Measurements from ENCODE around the gene SLC46A1.
"Not testable (repeated sequence)": the region's sequence is repeated elsewhere in the genome, so short reads cannot be mapped to it uniquely, and the experiment has no call there.

SLC46A1 gene

DNA sequence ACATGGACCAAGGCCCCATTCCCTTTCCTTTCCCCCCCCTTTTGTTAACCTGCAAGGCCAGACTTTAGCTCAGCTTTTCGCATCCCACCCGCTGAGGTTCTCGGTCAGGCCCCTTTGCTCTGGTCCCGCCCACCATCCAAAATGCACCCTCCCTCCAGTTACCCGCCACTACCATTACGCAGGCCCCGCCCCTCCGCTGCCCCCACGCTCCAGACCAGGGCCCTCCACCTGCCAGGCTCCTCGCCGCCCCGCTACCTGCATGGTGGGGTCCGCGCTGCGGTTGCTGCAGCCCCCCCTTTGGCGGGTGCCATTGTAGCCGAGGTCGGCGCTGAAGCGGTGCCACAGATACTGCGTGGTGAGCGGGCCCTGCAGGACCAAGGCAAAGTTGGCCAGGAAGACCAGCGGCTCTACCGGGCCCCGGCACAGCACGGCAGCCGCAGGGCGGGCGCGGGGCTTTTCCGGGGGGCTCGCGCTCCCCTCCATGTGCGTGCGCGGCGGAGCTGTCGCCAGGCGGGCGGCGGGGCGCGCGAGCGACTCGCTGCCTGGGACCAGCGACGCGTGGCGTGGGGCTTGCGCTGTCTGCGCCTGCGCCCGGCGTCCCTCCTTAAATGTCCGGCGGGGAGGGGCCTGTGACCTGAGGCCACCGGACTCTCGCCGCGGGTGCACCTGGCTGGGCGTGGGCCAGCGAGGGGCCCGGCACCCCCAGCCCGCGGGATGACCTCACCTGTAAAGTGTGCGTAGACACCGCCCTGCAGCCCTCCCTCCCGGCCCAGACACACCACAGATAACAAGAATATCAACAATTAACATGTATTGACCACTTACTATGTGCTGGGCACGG lies at the start of gene SLC46A1:
TSS of gene SLC46A1 (minus strand) at position 581 of the 841 bp plus-strand sequence. CDS start at position 483, 98 bp downstream.
- no peak for DNase-seq

DNA sequence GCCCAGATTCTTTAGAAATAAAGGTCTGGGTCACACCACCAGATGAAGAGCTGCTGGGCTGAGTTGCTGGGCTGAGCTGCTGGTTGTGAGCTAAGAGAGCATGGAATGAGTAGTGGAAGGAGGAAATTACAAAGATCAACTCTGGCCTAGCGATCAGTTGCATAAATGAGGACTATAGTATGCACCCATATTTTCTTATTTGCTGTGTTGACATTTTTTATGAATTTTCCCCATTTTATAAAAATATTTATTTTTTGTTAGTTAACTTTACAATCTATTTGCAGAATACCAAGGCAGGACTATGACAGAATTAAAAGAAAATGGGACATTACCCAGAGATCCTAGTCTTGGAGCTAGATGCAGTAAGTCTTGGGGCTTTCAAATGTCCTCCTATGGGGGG lies 43.8 kb upstream of the SLC46A1 start:
- DNase-seq: no peak

DNA sequence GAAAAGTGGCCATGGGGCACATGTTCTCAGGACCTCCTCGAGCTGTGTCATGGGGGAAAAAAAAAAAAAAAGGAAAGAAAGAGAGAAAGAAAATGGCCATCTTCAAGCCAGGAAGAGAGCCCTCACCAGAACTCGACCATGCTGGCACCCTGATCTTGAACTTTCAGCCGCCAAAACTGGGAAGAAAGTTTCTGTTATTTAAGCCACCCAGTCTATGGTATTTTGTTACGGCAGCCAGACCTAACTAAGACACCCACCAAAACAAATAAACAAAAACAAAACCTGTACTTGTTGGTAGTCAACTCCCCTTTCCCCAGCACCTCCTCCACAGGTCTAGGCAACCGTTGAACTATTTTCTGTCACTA lies 41.4 kb upstream of the SLC46A1 start:
- no peak for DNase-seq

DNA sequence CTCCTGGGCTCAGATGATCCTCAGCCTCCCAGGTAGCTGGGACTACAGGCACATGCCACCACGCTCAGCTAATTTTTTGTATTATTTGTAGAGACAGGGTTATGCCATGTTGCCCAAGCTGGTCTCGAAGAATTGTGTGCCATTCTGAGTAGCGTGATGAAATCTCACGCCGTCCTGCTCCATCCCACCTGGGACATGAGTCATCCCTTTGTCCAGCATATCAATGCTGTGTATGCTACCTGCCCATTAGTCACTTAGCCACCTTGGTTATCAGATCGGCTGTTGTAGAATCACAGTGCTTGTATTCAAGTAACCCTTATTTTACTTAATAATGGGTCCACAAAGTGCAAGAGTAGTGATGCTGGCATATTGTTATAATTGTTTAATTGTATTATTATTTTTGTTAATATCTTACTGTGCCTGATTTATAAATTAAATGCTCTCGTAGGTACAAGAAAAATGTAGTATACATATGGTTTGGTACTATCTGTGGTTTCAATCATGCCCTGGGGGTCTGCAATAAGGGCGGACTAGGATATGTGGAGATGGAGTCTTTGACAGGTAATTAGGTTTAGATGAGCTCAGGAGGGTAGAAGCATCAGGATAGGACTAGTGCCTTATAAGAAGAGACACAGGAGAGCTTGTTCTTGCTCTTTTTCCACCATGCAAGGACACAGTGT lies 40.8 kb upstream of the SLC46A1 start:
- no peak for DNase-seq

DNA sequence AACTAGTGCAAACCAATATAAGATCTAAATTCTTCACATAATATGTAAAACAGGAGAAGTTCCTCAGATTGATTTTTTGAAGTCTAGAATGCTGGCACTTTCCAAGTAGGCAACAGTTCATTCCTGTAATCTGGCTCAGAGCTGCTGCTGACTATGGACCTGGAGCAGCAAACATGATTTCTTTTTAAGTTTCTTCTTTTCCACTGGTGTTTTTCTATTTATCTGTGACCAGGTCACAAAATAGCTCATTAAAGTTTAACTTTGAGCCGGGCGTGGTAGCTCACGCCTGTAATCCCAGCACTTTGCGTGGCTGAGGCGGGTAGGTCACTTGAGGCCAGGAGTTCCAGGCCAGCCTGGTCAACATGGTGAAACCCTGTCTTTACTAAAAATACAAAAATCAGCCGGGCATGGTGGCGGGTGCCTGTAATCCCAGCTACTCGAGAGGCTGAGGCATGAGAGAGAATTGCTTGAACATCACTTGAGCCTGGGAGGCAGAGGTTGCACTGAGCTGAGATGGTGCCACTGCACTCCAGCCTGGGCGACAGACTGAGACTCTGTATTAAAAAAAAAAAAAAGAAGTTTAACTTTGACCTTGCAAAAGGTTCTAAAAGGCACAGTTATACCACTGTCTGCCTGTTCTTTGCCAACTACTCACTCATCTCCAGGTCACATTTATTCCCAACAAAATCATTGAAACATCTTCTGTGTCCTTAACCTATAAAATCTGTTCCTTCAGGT lies 38.1 kb upstream of the SLC46A1 start:
- no peak for DNase-seq

DNA sequence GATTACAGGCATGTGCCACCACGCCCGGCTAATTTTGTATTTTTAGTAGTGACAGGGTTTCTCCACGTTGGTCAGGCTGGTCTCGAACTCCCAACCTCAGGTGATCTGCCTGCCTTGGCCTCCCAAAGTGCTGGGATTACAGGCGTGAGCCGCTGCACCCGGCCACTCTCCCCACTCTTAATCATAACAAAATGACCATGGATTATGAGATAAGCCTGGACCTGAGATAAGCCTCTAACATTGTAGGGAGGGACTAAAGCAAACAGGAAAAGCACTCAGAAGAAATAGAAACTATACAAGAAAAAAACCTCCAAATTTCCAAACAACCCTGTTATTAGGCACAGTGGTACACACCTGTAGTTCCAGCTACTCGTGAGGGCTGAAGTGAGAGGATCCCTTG lies 28.3 kb upstream of the SLC46A1 start:
- DNase-seq: not testable (repeated sequence)

DNA sequence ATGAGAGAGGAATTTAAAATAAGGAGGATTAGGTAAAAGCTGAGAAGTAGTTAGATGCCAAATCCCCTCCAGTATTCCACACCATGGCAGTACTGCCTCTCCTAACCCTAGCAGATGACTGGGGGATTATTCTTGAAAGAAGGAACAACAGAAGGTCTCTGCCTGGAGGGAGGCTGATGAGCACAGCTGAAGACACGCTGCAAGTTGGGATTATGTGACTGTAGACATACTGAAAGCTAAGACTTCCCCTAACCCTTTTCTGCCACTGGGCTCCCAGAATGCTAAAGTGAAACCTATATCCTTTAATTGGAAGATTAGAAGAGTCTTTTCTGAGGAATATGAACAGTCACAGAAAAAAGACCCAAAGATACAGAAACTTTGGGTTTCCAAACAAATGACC lies 27.7 kb upstream of the SLC46A1 start:
- DNase-seq: no peak

DNA sequence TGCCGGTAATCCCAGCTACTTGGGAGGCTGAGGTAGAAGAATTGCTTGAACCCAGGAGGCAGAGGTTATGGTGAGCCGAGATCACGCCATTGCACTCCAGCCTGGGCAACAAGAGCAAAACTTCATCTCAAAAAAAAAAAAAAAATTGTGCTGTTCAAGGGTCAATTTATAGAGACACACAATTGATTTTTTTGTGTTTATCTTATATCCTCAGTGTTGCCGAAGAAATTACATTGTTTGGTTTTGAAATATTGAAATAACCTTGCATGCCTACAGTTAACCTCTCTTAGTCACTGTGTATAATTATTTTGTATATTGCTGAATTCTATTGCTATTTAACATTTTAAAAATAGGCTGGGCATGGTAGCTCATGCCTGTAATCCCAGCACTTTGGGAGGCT lies 22.0 kb upstream of the SLC46A1 start:
- DNase-seq: not testable (repeated sequence)

DNA sequence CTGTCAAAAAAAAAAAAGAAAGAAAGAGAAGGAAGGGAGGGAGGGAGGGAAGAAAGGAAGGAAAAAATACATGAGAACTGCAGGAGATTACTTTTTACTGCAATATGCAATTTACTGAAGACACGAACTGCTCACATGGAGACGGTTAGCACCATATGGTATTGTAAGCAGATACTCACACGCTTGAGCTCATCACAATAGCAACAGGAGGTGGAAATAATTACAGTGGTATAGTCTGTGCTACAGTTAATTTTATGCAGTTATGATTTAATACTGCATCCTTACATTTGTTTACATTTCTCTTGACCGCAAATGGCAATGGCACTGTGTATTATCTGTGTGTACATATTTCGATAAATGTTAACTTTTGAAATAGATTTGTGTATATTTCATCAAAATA lies 21.4 kb upstream of the SLC46A1 start:
- DNase-seq: no peak

DNA sequence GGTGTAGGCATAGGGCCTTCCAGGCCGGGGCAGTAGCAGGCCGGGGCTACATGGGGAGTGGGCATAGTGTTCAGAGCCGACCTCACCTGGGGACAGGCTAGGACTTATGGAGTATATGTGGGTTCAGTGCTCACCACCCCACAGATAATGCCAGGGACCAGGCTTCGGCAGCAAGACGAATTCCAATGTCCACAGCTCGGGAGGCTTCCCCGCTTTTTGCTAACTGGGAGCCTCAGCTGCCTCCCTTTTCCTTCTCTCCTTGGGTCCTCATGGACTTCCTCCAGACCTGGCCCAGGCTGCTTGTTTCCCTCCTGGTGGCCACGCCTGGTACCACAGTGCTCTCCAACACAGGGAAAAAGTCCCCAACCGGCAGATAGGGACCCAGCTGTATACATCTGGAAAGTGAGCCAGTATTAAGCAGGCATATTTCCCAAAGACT lies 20.1 kb upstream of the SLC46A1 start:
- DNase-seq: no peak

DNA sequence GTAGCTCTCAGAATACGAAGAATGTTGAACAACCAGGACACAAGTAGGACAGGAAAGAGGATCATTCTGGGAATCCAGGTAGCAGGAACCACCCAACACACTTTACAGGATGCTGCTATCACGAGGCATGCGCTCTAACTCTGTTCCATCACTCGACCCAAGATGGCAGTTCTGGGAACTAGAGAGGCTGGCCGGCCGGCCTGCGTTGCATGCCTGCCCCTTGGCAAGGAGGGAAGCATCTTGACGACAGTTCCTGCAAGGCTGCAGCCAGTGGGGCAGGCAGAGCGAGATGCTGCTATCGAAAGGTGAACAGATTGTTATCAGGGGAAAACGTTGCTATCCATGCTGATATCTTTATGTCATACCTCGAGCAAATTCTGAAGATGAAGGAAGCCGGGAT lies 19.2 kb upstream of the SLC46A1 start:
- no peak for DNase-seq

DNA sequence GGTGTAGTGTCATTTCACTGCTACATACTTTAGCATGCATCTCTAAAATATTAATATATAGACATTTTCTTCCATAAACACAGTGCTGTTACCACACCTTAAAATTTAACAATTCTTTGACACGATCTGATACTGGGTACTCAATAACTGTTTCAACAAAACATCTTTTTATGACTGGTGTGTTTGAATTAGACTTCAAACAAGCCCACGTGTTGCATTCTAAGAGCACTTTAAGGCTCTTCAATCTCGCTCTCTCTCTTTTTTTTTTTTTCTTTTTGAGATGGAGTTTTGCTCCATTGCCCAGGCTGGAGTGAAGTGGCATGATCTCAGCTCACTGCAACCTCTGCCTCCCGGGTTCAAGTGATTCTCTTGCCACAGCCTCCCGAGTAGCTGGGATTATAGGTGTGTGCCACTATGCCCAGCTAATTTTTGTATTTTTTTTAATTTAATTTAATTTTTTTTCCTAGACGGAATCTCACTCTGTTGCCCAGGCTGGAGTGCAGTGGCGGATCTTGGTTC lies 15.8 kb upstream of the SLC46A1 start:
- no peak for DNase-seq

DNA sequence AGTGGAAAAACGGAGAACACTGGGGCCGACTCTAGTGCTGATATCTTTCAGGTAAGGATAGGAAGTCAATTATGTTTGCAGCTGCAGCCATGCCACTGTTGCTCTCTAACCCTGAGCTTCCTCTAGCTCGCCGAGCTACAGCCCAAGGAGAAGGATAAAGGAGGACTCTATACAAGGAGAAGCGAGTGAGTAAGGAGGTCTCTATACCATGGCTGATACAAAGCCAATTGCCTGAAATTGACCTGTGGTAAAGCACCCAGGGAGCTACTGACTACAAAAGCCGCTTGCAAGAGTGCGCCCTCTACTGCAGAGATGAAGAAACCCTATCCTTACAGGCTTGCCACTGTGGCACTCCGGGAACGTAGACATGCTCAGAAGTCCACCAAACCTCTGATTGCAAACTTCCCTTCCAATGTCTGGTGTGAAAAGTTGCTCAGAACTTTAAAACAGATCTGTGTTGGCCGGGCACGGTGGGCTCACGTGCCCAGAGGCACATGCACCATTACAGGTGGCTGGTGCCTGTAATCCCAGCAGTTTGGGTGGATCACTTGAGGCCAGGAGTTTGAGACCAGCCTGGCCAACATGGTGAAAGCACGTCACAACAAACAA lies 10.8 kb upstream of the SLC46A1 start:
- no peak for DNase-seq

DNA sequence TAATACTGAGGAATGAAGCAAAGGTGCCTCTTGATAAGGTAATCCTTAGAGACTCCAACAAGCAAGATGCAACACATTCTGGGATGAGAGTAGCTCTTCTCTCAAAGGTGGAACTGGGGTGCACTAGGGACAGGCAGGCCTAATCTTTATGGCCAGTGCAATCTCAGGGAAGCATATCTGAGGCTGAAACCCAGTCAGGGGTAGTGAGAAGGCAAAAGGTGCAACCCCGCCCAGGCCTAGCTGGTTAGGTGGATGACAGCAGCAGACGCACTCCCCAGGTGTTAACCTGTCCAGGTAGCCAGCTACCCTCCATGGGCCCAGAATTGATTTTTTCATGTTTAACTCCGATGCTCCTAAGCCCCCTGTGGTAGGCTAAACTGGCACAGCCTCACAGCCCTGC lies 9.9 kb upstream of the SLC46A1 start:
- DNase-seq: no peak

DNA sequence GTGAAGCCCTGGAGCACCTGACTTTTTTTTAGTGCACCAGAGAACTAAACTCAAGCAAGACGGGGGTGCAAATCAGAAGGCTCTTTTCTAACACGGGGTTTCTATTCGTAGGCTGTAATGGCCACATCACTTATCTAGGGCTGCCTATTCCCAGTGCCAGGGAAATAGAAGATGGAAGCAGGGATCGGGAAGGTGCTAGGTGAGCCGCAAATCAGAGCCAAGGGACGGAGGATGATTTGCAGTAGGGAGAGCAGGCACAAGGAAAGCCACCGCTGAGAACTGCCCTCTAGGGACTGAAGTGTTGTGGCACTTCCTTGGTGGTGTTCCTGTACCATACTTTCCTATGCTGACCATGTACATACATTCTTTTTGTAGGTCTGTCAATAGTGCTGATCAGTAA lies 7.8 kb upstream of the SLC46A1 start:
- no peak for DNase-seq

DNA sequence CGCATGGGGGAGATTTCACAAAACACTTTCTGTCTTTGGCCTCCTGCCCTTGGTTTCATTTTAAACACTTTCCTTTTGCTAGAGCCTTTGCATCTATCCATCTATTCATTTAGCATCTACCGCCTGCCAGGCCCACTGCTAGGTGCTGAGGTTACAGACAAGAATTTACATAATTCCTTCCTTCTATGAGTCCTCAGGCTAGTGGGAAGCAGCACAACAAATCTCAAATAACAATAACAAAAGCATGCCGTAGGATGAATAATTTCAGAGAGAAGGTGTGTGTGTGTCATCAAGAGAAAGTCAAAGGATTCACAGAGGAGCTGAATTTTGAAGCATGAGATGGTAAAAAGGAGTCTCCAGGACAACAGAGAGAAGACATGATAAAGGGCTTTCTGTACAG lies 6.1 kb upstream of the SLC46A1 start:
- no peak for DNase-seq

DNA sequence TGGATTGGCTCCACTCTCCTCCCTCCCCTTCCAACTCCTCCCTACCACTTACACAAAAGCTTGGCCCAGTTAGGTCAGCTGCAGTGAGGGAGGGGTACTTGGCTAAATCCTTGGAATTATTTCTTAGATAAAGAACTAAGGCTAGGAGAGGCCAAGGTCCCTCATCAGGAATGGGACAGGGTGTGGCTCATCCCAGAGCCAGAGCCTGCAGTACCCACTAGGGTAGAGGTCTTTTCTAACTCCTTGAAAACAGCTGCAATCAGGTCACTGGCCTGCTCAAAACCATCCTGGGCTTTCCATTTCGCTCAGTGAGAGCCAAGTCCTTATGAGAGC lies 1.9 kb upstream of the SLC46A1 start:
- no peak for DNase-seq

DNA sequence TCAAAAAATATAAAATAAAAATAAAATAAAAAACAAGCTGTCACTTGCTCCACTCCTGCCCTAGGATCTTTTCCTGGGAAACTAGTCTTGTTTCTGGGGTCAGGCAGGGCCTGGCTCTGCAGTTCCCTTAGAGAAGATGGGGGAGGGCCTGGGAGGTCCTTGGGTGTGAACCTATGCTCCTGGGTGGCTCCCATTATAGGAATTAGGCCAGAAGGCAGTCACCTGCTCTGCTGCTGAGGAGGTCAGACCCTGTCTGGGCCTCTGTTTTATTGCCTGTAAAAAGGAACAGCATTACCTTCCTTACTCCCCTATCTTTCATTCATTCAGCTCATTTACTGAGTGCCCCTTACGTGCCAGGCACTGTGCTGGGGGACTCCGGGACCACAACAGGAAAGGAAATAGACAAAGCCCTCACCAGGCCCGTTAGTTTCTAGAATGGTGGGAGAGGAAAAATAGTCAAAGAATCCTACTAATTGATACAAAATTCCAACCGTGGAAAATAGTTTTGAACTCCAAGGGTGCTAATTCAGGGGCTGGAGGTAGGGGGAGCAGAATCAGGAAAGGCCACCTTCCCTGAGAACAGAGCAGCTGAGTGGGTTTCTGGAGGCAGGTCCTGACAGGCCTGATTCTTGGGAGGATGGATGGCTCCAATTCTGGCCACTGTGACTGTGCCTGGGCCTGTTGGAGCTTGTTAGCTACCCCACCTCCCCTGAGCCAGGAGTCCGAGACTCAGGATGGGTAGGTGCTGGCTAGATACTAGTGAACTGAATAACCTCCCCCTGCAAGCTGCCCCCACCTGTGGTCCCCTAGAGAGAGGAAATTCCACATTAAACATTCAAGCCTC lies 1.3 kb upstream of the SLC46A1 start:
- no peak for DNase-seq

DNA sequence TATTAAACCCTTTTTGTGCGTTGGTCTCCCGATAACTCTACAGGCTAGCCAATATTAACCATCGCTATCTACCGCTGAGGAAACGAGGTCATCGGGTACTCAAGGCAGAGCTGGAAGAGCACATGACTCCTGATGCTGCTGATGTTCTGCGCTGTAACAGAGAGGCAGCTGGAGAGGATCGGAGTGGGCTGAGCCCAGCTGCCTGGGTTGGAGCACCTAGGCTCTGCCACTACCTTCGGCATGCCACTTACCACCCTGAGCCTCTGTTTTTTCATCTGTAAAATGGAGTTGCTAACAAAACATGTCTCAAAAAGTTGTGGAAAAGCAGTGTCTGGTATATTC lies 432 bp upstream of the SLC46A1 start:
- DNase-seq: no peak

DNA sequence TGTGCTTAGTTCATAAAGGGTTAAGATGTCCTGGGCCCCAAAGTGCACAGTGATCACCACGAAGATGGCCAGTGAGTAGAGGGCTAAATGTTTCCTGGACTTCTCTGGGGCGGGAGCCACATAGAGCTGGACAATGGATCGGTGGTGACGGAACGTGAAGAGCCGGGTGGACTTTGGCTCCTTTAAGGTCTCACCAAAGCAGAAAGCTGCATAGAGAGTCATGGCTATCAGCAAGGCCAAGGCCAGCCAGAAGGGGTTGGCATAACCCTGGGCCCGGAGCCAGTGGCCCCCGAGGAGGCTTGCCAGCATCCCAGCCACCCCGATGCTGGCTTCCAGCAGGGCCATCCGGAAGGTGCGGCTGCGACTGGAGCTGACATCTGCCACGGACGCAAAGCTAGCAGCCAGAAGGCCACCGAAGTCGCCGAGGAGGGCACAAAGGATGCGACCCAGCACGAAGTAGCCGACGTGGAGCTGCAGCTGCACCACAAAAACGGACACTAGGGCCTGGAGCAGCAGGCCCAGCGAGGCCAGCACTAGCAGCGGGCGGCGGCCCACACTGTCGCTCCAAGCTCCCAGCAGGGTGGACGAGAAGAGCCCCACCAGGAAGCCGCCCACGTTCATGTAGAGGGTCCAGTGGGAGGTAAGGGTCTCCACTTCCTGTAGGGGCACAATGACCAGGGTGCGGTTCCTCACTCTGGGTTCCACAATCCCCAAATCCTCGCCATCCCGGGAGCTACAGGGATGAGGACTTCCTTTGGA lies 1.0 kb downstream of the SLC46A1 start:
- DNase-seq: no peak

DNA sequence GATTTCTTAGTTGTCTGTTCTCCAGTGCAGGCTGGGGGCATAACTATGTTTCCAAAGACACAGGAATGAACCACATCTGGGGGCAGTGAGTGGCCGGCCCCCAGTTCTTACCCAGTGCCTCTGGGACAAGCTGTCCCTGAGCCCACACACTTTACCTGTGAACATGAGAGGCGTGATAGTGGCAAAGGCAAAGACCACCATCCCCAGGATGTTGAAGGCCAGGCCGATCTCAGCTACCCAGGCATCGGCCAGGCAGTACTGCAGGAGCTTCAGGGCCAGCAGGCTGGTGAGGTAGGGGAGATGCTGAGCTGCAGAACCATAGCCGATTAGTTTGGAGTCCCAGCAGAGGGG lies 1.6 kb downstream of the SLC46A1 start:
- DNase-seq: no peak

DNA sequence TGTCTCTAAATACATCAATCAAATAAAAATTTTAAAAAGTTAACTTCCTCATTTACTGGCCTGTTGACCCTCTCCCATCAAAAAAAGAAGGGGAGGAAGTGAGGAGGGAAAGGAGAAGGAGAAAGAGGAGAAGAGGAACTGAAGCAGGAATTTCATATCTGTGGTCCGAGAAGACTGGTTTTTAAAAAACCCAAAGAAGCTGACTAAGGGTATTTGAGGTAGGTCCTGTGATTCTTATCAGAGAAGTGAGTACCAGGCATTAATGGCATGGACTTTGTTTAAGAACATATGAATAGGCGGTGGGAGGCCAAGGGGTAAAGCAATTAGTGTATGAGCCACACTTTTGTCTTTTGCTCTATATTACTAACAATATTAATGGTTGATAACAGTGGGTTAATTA lies 2.0 kb downstream of the SLC46A1 start:
- DNase-seq: no peak
